NCI-H774 (cell line): ENCODE results near the gene CCL4.
"Not testable (repeated sequence)": the region's sequence is repeated elsewhere in the genome, so short reads cannot be mapped to it uniquely, and the experiment has no call there.

Experiments used
- DNase-seq: peaks from one replicate; lab custom pipeline; 2025; lab: John Stamatoyannopoulos, UW

CCL4 gene

DNA sequence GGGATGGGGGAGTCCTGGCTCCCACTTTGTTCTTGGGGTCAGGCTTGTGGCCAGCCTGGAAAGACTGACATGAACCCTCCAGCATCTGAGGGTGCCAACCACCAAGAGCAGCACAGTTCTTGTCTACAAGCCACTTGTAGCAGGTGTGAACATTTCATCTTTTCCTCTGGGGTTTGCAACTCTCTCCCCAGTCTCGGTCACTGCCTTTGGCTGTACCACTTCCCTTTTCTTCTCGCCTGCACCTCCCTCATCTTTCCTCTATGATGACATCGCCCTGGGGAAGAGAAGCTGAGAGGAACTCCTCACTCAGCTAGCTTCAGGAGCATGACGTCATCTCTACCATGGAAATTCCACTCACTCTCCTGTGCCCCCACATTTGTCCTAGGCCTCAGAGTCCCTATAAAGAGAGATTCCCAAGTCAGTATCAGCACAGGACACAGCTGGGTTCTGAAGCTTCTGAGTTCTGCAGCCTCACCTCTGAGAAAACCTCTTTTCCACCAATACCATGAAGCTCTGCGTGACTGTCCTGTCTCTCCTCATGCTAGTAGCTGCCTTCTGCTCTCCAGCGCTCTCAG lies at the start of gene CCL4:
TSS of gene CCL4 (plus strand) at position 427 of the 575 bp plus-strand sequence. CDS start at position 506, 79 bp downstream.
- not testable (repeated sequence) for DNase-seq

DNA sequence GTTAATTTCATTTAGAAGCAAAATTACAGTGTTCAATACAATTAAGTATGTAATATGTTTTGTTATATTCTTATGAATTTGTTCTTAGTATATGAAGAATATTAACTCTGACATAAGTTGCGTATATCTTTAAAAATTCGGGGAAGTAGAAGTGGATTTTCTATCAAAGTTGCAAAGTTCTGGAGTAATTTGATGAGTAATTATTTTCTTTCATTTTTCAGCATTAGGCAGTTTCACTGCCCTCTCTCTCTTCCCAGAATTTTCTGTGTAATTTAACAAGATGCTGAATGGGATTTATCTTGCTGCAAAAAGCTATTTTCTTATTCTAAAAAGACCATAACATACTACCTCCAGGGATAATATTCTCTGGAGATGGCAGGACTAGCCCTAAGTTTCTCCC lies 48.5 kb upstream of the CCL4 start:
- no peak for DNase-seq

DNA sequence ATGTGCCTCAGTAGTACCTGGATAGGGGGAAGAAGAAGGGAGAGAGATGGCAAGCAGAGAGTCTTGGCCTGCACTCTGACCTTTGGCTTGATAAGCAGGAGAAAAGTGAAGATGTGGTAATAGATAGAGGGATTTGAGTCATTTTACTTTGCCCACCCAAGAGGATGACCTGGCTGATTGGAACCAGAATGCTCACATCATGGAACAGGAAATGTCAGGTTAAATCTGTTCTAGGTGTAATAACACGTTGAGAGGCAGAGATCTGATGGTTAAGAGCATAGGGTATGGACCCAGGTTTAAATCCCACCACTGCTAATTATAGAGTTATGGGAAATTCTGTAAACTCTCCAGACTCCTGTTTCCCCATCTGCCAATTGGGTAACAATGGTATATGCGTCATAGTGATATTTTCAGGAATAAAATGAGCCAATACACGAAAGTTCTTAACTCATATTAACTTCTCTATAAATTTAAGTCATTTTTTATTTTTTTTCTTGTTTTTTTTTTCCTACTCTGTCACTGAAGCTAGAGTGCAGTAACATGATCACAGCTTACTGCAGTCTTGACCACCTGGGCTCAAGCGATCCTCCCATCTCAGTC lies 47.6 kb upstream of the CCL4 start:
- no peak for DNase-seq

DNA sequence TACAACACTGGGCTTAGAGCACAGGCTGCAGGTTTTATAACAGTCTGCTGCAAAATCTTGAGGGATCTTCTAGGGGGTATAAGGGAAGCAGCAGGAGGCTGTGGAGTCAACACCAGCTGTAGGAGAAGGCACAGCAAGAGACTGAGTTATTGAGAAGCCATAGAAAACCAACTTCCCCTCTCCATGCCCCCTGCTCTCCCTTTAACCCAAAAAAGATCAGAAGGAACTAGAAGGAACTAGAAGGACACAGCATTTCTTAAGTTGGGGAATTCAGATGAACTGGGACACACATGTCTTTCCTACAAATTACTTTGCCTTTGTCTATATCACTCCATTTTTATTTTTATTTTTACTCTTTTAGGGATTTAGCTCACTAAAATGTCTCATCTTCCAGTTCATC lies 45.7 kb upstream of the CCL4 start:
- DNase-seq, result no peak

DNA sequence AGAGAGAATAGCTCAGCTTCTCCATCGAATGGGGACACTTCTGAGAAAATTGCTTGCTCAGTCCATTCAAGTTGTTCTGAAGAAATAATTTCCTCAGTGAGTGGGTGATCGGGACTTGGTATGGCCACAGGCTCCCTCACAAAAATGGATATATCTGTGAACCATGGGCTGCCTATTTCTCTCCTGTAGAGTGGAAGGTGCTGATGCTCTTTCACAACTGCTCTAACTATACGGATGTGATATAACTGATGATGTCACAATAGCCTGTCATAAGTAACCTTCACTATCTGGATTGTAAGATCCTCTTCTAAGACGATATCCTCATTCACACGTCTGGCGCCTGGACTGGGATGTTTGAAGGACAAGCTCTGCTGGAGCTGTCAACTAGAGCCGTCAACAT lies 44.2 kb upstream of the CCL4 start:
- DNase-seq, result no peak

DNA sequence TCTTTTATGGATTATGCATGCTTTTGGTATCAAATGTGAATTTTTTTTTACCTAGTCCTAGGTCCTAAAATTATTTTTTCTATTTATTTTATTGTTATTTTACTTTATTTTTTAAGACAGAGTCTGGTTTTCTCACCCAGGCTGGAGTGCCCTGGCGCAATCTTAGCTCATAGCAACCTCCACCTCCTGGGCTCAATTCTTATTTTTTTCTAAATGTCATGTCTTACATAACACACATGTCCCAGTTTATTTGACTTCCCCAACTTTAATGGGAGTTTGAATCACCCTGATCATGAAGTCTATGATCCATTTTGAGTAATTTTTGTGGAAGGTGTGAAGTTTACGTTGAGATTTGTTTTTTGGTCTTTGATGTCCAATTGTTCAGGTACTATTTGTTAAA lies 42.8 kb upstream of the CCL4 start:
- DNase-seq, result no peak

DNA sequence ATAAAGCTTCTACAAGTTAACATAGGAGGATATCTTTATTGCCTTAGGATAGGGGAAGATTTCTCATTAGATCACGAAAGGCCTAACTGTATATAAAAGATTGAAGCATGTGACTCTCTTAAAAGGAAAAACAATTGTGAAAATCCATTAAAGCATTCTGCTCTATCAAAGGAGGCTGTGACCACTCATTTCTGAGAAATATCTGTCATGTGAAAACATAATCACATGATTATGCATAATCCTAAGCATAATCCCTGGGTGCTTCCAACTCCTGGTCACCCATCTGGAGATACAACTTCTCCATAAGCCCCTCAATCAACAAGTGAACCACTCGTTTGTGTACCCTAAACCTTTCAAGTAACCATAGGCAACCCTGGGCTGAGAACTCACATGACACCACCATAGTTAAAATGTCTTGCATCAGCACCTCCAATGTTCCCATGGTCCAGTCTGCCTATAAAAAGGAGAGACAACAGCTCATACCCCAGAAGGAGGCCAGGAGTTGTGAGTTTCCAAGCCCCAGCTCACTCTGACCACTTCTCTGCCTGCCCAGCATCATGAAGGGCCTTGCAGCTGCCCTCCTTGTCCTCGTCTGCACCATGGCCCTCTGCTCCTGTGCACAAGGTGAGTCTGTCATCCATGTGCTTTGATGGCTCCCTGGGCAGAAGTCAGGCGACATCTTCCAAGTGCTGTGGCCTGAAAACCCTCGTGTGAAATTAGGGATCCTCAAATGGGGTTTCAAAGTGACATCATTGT lies 39.7 kb upstream of the CCL4 start, which contains the start of gene CCL18:
TSS of gene CCL18 (plus strand) at position 487 of the 756 bp plus-strand sequence. CDS start at position 558, 71 bp downstream.
- no peak for DNase-seq

DNA sequence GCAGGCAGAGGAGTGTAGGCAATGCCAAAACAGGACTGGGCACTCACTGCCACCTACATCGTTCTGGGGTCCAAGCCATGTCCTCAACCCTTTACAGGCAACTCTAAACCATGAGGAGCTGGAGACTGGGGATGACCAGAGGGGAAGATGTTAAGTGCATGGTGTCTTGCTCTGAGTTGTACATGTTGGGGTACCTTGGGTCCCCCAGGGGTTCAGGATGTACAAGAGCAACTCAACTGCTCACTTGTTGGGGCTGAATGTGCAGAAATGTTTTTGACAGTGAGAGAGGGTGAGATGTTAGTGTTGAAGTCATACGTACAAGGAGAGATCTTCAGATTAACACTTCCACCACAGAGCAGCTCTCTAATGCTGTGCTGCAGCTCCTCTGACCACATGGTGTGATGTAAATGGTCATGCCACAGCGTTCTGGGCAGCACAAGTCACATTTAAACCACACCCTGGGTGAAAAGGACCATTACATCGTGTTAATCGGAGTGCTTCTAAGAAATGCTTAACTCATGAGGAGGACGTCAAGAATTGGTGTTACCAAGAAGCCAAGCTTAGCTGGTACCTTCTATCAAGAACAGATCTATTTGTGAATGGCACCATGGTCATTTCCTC lies 37.2 kb upstream of the CCL4 start:
- no peak for DNase-seq

DNA sequence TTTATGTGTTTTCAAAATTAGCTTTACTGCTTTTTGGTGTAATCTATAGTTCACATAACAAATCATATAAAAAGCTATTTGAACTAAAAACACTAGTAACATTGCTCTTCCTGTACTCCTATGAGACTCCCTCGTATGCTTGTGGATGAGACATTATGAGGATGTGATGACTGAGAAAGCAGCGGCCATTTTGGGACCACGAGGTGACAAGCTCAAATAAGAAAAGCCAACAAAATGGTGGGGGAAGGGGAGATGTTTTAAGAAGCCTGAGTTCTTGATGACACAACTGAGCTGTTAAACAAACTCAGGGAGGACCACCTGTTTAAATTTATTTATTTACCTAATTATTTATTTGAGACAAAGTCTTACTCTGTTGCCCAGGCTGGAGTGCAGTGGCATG lies 35.1 kb upstream of the CCL4 start:
- DNase-seq, result no peak

DNA sequence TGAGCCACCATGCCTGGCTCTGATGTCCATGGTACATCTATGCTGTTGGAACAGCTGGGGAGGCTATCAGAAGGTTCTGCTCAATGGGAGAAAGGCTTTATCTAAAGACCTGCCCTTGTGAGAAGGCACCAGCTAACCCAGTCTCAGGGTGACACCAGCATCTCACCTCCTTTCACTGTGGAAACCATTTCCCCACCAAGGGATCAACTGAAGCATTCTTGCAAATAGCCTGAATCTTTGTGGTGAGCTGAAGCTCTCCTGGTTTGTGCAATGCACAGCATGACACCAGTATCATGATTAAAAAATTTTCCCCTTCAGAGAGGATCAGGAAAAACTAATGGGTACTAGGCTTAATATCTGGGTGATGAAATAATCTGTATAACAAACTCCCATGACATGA lies 34.5 kb upstream of the CCL4 start:
- no peak for DNase-seq

DNA sequence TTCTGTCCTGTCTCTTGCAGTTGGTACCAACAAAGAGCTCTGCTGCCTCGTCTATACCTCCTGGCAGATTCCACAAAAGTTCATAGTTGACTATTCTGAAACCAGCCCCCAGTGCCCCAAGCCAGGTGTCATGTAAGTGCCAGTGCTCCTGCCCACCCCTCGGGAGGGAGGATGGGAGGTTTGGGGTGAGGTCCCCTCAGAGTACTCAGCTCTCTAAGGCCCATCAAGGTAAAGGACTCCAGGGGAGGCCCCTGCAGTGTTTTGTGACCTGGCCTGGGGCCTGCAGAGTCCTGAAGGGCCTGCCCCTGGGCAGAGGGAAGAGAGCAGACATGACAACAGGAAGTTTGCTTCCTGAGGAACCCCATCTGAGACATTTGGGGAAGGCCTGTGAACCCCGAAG lies 33.2 kb upstream of the CCL4 start:
- no peak for DNase-seq

DNA sequence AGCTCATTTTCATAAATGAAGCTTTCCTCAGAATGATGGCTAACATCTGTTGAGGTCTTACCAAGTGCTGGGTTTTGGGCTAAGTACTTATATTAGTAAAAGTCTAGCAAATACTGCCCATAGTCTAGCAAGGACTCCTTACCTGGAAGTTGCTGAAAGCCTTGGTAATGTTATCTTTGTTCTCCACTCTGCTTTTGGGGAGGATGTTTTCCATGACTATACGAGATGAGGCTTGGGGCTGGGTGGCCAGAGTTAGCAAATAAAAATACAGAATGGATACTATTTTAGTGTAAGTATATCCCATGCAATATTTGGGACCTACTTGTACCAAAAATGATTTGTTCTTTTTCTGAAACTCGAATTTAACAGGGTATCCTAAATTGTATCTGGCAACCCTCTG lies 31.9 kb upstream of the CCL4 start:
- DNase-seq, result no peak

DNA sequence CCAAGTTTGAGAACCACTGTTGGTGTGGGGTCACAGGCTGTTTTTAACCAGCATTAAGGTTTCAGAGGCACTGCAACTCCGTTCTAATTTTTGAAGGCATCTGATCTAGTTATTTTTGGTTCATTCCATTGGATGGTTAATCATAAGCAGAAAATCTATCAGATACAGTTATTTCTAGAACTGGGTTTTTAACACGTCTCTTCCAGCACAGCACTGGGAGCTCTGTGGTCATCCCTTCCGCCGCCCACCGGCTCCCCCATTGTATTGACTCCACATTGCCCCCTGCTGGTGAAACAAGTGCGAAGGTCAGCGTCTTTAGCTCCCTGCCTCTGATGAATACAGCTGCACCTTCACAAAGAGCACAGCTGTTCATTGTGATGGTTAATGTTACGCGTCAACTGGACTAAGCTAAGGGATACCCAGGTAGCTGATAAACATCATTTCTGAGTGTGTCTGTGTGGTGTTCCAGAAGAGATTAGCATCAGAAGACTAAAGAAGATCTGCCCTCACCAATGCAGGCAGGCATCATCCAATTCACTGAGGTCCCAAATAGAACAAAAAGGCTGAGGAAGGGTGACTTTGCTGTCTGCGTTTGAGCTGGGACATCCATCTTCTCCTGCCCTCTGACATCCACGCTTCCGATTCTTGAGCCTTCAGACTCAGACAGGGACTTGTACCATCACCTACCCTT lies 31.1 kb upstream of the CCL4 start:
- peak; percentile 21 for DNase-seq

DNA sequence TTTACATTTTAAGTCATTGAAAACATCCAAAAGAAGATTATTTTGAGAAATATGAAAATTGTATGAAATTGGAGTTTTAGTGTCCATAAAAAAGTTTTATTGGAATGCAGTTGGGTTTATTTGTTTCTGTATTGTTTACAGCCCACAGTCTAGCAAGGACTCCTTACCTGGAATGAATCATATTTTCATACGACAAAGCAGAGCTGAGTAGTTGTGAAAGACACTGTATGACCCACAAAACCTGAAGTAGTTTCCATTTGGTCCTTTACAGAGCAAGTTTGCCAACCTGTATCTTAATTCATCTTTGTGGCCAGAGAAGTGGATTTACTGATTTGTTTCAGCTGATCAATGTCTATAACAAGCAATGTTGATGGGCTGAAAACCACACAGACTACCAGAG lies 29.3 kb upstream of the CCL4 start:
- no peak for DNase-seq

DNA sequence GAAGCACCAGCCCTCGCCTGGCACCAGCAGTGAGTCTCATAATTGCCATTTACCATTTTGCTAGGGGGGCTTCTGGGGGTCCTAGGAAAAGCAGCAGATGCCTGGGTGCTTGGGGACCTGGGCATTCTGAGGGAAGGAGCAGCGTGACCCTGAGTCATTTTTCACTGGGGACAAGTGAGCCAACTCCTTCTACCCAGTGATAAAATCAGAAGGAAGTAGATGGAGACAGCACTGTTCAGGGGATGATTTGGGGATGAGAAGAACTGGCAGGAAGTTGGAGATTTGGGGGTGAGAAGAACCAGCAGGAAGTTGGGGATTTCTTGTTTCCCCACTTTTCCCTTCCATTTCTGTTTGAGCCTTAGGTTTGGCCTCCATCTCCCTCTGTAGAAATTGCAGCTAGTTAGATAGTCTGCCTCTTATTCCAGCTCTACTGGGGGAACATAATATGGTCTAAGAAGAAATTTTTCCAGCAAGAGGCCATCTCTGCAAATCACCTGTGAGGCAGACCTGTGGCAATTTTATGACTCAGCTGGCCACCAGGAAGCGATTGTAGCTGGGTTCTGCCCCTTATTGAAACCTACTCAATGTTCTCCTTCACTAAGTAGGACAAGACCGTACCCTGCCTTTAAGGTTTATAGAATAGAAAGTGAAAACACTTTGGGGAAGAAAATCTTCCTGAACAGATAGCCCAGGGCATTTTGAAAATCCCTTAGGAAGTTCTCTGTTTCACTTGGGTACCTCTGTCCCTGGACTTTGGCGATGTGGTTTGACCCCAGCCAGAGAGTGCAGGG lies 21.8 kb upstream of the CCL4 start:
- not testable (repeated sequence) for DNase-seq

DNA sequence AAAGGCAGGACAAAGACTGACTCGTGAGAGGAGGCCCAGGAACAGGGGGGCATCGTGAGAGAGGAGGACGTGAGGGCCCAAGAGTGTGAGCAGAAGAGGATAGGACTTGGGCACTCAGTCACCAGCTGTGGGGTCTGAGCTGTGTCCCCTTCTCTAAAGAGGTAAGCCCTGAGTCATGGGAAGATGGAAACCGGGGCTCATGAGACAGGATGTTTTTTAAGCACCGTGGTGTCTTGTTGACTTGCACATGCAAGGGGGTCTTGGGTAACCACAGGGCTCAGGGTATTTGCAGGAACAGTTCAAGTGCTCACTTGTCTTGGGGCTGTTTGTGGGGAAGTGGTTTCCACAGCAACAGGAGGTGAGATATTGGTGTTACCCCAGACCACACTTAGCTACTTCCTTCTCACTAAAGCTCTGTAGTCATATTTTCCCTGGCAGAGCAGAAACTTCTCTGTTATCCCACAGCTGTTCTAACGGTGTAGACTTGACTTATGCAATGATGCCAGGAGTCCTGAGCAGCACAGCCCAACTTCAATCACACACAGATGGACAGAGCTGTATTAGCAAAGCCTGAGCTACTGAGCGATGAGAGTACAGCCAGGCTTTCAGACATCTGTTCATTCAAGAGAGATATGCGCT lies 21.0 kb upstream of the CCL4 start:
- not testable (repeated sequence) for DNase-seq

DNA sequence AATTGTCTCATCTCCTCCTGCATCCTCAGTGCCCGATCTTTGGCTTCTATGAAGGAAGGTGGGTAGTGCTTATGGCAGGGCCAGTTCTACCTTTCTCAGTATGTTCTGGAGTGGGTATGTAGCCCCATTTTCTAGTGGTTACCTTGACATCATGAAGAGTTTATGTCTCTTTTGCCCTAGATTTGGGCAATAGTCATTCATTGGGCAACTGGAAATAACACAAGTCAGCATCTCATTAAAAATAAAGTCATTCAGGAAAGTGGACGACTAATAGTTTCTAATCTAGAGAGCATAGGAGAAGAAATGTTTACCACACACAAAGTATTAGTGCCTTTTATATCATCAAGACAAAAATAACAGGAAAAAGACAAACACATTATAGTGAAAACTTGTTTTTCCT lies 19.9 kb upstream of the CCL4 start:
- not testable (repeated sequence) for DNase-seq

DNA sequence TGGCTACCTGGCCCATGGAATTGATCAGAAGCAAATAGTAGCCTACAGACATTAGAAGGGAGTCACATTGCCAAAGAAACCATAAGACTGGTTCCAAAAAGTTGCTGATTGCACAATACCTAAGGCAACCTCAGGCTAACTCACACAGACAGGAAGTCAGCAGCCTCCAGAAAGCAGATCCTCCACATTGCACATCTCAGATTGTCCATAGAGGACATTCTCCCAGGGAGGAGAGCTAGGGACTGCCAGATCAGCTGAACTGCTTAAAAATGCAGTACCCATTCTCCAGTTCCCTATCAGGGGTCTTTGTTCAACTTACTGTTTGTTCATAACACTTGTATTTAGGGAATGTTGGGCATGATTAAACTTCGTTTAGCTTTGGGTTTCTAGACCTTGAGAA lies 17.9 kb upstream of the CCL4 start:
- DNase-seq, result no peak

DNA sequence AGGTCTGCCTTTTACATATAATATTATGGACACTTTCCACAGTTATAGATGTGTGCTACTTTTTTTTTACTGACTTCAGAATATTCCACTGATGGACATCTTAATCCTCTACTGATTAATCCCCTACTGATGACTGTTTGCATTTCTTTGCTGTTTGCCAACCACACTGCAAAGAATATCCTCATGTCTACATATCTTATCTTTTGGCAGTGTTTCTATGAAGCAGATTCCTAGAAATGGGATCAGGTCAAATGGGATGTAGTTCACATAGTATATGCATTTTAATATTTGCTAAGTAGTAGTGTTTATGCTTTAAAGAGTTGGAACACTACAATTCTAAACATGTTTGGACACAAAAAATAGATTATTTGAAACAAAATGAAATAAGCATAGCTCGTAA lies 16.8 kb upstream of the CCL4 start:
- DNase-seq, result no peak

DNA sequence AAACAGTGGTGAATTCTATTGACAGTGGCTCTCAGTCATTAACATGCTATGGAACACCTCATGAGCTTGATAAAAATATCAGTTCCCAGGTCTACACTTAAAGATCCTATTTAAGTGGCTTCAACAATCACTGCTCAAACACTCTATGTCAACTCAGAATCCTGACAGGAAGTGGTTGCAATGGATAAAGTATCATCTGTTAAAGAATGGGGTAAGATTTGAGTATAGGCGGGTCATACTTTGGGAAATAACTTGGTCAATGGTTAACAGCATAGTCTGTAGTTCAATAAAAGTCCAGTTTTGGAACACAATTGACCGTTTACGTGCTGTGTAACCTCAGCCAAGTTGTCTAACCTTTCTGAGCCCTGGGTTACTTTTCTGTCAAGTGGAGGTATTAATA lies 16.2 kb upstream of the CCL4 start:
- not testable (repeated sequence) for DNase-seq
